ENCODE data around the gene TBC1D5. TPM values are rescaled to one million over a fixed set of nuclear protein-coding genes. Genes with fewer than 3 reads are reported as not detected.

TBC1D5 gene
- total RNA-seq, 1 donor from 2014 or later = 106 TPM

DNA sequence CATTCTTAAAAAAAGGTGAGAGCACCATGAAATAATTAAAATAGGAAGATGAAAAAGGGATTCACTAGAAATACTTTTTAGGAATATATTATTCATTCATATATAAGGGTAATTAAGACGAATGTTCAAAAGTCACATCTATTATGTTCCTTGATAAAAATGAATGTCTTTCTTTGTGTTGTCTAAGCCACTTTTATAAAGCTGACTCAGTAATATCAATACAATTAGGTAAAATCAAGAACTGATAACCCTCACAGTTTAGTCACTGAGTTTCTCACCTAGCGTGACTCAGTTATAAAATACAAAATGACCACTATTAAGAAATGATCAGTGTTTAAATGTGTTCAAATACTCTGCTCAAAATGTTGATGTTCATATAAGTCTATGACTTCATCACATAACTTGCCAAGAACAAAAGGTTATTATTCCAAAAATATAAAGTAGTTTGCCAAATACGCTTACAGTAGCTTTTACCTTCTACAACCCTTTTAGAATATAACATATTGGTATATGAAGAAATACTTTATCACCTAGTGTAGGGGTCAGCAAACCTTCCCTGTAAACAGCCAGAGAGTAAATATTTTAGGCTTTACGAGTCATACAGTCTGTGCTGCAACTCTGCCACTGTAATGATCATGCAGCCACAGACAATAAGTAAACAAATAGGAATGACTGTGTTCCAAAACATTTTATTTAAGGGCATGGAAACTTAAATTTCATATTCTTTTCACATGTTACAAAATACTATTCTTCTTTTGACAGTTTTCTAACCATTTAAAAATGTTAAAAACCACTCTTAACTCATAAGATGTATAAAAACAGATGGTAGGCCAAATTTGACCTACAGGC, 369.8 kb downstream of the TBC1D5 start:
- peaks cover 44% of the 10 kb centered on the region for H3K36me3 Mint-ChIP-seq (ENCODE audit: low read depth)
- H3K4me3 Mint-ChIP-seq = no peak overlapping the region
- DNase-seq (no peak), ATAC-seq (ENCODE audit: low read depth) (no peak)
- no peaks in the 10 kb centered on the region for H3K27me3 Mint-ChIP-seq
- CTCF ChIA-PET = no interaction called here
- H3K4me1 Mint-ChIP-seq = no peaks in the 10 kb centered on the region
- TF ChIP-seq, protein P1, sequence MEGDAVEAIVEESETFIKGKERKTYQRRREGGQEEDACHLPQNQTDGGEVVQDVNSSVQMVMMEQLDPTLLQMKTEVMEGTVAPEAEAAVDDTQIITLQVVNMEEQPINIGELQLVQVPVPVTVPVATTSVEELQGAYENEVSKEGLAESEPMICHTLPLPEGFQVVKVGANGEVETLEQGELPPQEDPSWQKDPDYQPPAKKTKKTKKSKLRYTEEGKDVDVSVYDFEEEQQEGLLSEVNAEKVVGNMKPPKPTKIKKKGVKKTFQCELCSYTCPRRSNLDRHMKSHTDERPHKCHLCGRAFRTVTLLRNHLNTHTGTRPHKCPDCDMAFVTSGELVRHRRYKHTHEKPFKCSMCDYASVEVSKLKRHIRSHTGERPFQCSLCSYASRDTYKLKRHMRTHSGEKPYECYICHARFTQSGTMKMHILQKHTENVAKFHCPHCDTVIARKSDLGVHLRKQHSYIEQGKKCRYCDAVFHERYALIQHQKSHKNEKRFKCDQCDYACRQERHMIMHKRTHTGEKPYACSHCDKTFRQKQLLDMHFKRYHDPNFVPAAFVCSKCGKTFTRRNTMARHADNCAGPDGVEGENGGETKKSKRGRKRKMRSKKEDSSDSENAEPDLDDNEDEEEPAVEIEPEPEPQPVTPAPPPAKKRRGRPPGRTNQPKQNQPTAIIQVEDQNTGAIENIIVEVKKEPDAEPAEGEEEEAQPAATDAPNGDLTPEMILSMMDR (IDR thresholded peaks at IDR 0.05) = no peak
- POLR2A ChIA-PET = no interaction called here
- intact Hi-C loops (cut with micrococcal nuclease) = loop anchor here (5.0 kb wide), 1 partner anchor 35 kb away; no protein-coding TSS in a partner anchor
- H3K27ac Mint-ChIP-seq = no peak overlapping the region
- H3K9me3 Mint-ChIP-seq = no peaks in the 10 kb centered on the region

- Mint-ChIP-seq H3K36me3 (ENCODE audit: low read depth) (peaks cover 46% of the 10 kb centered on the region), H3K27ac (no peak overlapping the region), H3K9me3 (no peaks in the 10 kb centered on the region), H3K4me1 (no peaks in the 10 kb centered on the region), H3K4me3 (no peak overlapping the region), H3K27me3 (no peaks in the 10 kb centered on the region)
- intact Hi-C loops (cut with micrococcal nuclease) = loop anchor here (5.0 kb wide), 1 partner anchor 37 kb away; no protein-coding TSS in a partner anchor
- DNase-seq (no peak), ATAC-seq (ENCODE audit: low read depth) (no peak)
- TF ChIP-seq, protein P1 (IDR thresholded peaks at IDR 0.05) = no peak
- ChIA-PET POLR2A (no interaction called here), CTCF (no interaction called here)
Observed at GRCh38 chr3:17369973-17370372, 372.5 kb downstream of the TBC1D5 start.

- no peak overlapping the region for H3K27ac Mint-ChIP-seq
- ChIA-PET CTCF (no interaction called here), POLR2A (no interaction called here)
- intact Hi-C loops (cut with micrococcal nuclease) = no loop called here
- no peaks in the 10 kb centered on the region for H3K9me3 Mint-ChIP-seq
- H3K4me1 Mint-ChIP-seq = no peaks in the 10 kb centered on the region
- TF ChIP-seq, protein P1 (IDR thresholded peaks at IDR 0.05) = no peak
- H3K4me3 Mint-ChIP-seq = no peak overlapping the region
- H3K27me3 Mint-ChIP-seq = no peaks in the 10 kb centered on the region
- DNase-seq (no peak), ATAC-seq (ENCODE audit: low read depth) (no peak)
- H3K36me3 Mint-ChIP-seq (ENCODE audit: low read depth) = peaks cover 45% of the 10 kb centered on the region
Observed at GRCh38 chr3:17367171-17367570, 375.3 kb downstream of the TBC1D5 start.

DNA sequence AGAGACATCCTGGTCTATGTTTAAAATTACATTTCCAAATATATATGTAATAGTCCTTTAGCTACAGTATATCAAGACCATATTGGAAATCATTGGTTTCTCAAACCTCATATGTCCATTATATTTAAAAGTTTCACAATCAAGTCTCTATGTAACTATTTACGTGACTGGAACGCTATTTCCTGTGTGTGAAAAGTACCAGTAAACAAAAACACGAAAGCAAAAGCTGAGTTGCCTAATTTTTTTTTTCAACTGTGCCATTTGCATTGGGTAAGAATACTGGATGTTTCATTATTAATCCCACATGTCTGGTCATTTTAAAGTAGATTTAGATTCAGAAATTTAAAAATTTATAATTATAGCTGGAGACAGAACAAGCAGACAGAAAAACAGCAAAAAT, 381.4 kb downstream of the TBC1D5 start:
- H3K36me3 Mint-ChIP-seq (ENCODE audit: low read depth) = peaks cover 30% of the 10 kb centered on the region
- H3K4me3 Mint-ChIP-seq = no peak overlapping the region
- no peaks in the 10 kb centered on the region for H3K4me1 Mint-ChIP-seq
- ATAC-seq (ENCODE audit: low read depth) = no peak
- ChIA-PET CTCF (no interaction called here), POLR2A (interaction anchor here (0.6 kb wide), 1 partner anchor 12 kb away, joined by 3 read pairs; no protein-coding TSS in a partner anchor)
- no peak overlapping the region for H3K27ac Mint-ChIP-seq
- H3K27me3 Mint-ChIP-seq = no peaks in the 10 kb centered on the region
- TF ChIP-seq, protein P1 (IDR thresholded peaks at IDR 0.05) = no peak
- H3K9me3 Mint-ChIP-seq = no peaks in the 10 kb centered on the region
- DNase-seq = no peak
- intact Hi-C loops (cut with micrococcal nuclease) = no loop called here

DNA sequence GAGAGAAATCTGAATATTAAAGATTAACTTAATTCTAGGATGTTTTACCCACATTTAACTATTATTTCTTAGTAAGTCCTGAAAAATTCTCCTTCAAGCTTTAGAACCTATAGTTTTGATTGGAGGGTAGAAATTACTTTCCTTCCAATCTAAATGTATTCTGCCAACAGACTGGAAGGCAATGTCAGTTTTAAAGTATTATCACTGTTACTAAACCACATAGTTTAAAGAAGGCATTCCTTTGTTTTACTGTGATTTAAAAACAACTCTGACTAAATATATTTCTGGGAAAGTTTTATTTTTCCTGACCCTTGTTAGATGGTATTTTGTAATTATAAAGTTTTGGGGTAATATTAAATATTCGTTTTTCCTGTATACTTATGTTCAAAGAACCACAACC, 382.5 kb downstream of the TBC1D5 start:
- Mint-ChIP-seq H3K27ac (no peak overlapping the region), H3K4me3 (no peak overlapping the region), H3K36me3 (ENCODE audit: low read depth) (peaks cover 29% of the 10 kb centered on the region), H3K4me1 (no peaks in the 10 kb centered on the region), H3K27me3 (no peaks in the 10 kb centered on the region), H3K9me3 (no peaks in the 10 kb centered on the region)
- TF ChIP-seq, protein P1 (IDR thresholded peaks at IDR 0.05) = no peak
- ChIA-PET CTCF (no interaction called here), POLR2A (no interaction called here)
- intact Hi-C loops (cut with micrococcal nuclease) = no loop called here
- DNase-seq (no peak), ATAC-seq (ENCODE audit: low read depth) (no peak)

All from activated B cell treated with CpG ODN at 0.5 μM for 24 hours (primary cell).